BLaER1 (cell line): ENCODE measurements around the gene TEX35.

Experiments used
- H3K27ac ChIP-seq: shearing (Covaris generic); formaldehyde crosslinking; 2 replicates; pipeline ENCODE4 v1.8.1; 2022
- H3K27me3 ChIP-seq: shearing (Covaris generic); formaldehyde crosslinking; 2 replicates; pipeline ENCODE4 v1.8.1; 2022
- H3K36me3 ChIP-seq: shearing (Covaris generic); formaldehyde crosslinking; 2 replicates; pipeline ENCODE4 v1.8.1; 2022
- H3K4me1 ChIP-seq: shearing (Covaris generic); formaldehyde crosslinking; 2 replicates; pipeline ENCODE4 v1.8.1; 2022
- H3K4me2 ChIP-seq: shearing (Covaris generic); formaldehyde crosslinking; 2 replicates; pipeline ENCODE4 v1.8.1; 2022
- H3K4me3 ChIP-seq: shearing (Covaris generic); formaldehyde crosslinking; 2 replicates; pipeline ENCODE4 v1.8.1; 2022
- H3K9ac ChIP-seq: shearing (Covaris generic); formaldehyde crosslinking; 2 replicates; pipeline ENCODE4 v1.8.1; 2022
- H3K9me3 ChIP-seq: shearing (Covaris generic); formaldehyde crosslinking; 2 replicates; pipeline ENCODE4 v1.8.1; 2022
- H4K20me1 ChIP-seq: shearing (Covaris generic); formaldehyde crosslinking; 2 replicates; pipeline ENCODE4 v1.8.1; 2022
- Cebpa-rat ChIP-seq: shearing (Covaris generic); IDR thresholded peaks from 2 replicates; pipeline ENCODE4 v1.8.1; 2022

The TEX35 gene

GRCh38 chr1:178493301-178493741 is 19.6 kb upstream of the TEX35 start:
- H3K4me2 ChIP-seq, result no peak overlapping the region

GRCh38 chr1:178494569-178494971 is 18.3 kb upstream of the TEX35 start:
- Histone ChIP-seq H3K4me3 (no peak overlapping the region), H3K27ac (peak overlapping the region; percentile 40; the same call in 1 of the 2 replicates), H3K4me2 (peak overlapping the region; percentile 57; the same call in 1 of the 2 replicates)

More at GRCh38 chr1:178493301-178493741, 19.6 kb upstream of the TEX35 start:
- H3K27me3 ChIP-seq, result no peaks in the 10 kb centered on the region
- no peak for TF ChIP-seq Cebpa-rat
- peaks cover 40% of the 10 kb centered on the region for H3K4me1 ChIP-seq
- no peaks in the 10 kb centered on the region for H3K9me3 ChIP-seq
- no peaks in the 10 kb centered on the region for H4K20me1 ChIP-seq
- H3K36me3 ChIP-seq, result no peaks in the 10 kb centered on the region
- no peak overlapping the region for H3K9ac ChIP-seq
- no peak overlapping the region for H3K4me3 ChIP-seq
- no peak overlapping the region for H3K27ac ChIP-seq

DNA sequence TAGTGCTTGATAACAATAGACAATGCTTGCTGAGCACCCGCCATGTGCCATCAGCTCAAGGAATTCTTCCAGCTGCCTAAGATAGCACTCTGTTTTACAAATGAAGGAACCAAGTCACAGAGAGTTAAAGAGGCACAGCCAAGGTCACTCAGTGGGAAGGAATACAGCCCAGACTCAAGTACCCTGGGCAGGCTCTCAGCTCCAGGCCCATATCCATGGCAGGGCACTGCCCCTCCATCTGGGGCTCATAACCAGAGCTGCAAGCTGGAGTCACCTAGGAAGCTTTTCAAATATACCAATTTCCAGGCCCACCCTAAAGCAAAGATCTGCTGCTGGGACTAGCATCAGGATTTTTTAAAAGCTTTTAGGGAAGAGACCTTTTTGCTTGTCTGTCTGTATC is 17.8 kb upstream of the TEX35 start:
- H3K4me1 ChIP-seq, result peaks cover 39% of the 10 kb centered on the region
- TF ChIP-seq Cebpa-rat, result no peak
- no peak overlapping the region for H3K4me3 ChIP-seq
- H3K36me3 ChIP-seq, result no peaks in the 10 kb centered on the region
- H3K9me3 ChIP-seq, result no peaks in the 10 kb centered on the region
- peak overlapping the region; percentile 57 for H3K4me2 ChIP-seq
- no peaks in the 10 kb centered on the region for H4K20me1 ChIP-seq
- no peak overlapping the region for H3K9ac ChIP-seq
- H3K27ac ChIP-seq, result peak overlapping the region; percentile 65
- H3K27me3 ChIP-seq, result no peaks in the 10 kb centered on the region

More at GRCh38 chr1:178494569-178494971, 18.3 kb upstream of the TEX35 start:
- peaks cover 39% of the 10 kb centered on the region for H3K4me1 ChIP-seq
- H3K9me3 ChIP-seq, result no peaks in the 10 kb centered on the region
- no peak for TF ChIP-seq Cebpa-rat
- no peak overlapping the region for H3K9ac ChIP-seq
- no peaks in the 10 kb centered on the region for H4K20me1 ChIP-seq
- H3K36me3 ChIP-seq, result no peaks in the 10 kb centered on the region
- H3K27me3 ChIP-seq, result no peaks in the 10 kb centered on the region

- H3K4me1 ChIP-seq, result peaks cover 39% of the 10 kb centered on the region
- no peaks in the 10 kb centered on the region for H3K27me3 ChIP-seq
- no peaks in the 10 kb centered on the region for H3K36me3 ChIP-seq
- no peak overlapping the region for H3K4me3 ChIP-seq
- no peak overlapping the region for H3K9ac ChIP-seq
- no peak for TF ChIP-seq Cebpa-rat
- no peaks in the 10 kb centered on the region for H3K9me3 ChIP-seq
- H4K20me1 ChIP-seq, result no peaks in the 10 kb centered on the region
- peak overlapping the region; percentile 57 for H3K4me2 ChIP-seq
- H3K27ac ChIP-seq, result peak overlapping the region; percentile 65
Observed at GRCh38 chr1:178495741-178496409, 17.0 kb upstream of the TEX35 start.

DNA sequence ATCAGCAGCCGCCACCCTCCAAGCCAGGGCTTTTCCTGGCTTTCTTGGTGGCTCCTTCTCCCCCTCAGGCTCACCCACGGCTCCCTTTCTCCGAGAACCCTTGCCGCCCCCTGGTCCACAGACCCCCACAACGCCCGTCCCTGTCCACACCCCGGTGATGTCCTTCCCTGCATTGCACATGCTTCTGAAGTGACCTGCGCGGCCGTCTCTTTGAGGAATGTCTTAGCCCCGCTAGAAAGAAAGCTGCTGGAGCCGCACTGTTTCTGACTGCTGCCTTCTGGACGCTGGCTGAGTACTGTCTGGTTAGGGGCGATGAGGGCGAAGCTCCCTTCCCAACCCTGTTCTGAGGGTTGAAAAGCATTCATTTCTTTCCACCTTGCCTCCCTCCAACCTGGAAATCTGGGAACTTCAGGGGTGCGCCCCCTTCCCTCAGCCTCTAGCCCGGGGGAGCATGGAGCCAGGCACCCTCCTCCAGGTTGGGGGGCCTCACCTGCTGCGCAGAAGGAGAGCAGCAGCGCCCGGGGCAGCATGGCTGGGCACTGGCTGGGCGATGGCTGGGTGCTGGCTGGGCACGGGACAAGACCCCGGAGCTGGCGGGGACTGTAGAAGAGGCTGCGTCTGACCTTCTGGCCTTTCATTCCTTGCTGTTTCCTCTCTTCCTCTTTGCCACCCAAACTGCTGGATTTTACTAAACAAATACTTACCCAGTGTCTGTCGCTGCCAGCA is 16.3 kb upstream of the TEX35 start, which contains the start of gene CLEC20A:
Gene CLEC20A (minus strand): TSS at position 555 of the 726 bp plus-strand sequence. CDS start 25 bp downstream, at position 530.
- no peaks in the 10 kb centered on the region for H3K27me3 ChIP-seq
- no peak within 1 kb of the TSS; the same call in 1 of the 2 replicates for H3K9ac ChIP-seq
- no peaks in the 10 kb centered on the region for H3K9me3 ChIP-seq
- H4K20me1 ChIP-seq, result no peaks in the 10 kb centered on the region
- H3K36me3 ChIP-seq, result no peaks in the 10 kb centered on the region
- no peak for TF ChIP-seq Cebpa-rat
- peak within 1 kb of the TSS; percentile 57 for H3K4me2 ChIP-seq
- H3K4me1 ChIP-seq, result peaks cover 39% of the 10 kb centered on the region
- peak within 1 kb of the TSS; percentile 65 for H3K27ac ChIP-seq
- H3K4me3 ChIP-seq, result no peak within 1 kb of the TSS

DNA sequence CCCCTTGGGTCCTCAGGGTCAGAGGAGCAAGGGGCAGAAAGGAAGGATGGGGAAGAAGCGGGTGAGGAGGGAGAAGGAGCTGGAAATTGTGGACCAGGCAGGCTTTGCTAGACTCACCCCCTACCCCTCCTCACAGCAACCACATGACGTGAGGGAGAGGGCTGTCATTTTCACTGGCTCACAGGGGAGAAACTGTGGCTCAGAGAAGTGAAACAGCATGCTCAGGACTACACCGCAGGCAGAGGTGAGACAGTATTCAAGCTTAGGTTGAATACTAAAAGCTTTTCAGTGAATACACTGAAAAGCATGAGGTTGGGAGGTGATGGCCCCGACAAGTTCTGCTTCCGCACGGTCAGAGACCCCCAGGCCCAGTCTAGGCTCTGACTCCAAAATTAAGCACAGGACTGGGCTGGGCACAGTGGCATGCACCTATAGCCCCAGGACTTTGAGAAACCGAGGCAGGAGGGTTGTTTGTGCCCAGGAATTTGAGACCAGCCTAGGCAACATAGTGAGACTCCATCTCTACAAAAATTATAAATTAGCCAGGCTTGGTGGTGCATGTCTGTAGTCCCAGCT is 14.9 kb upstream of the TEX35 start:
- Histone ChIP-seq H3K4me2 (peak overlapping the region; percentile 8; the same call in 1 of the 2 replicates), H3K4me3 (no peak overlapping the region), H4K20me1 (no peaks in the 10 kb centered on the region), H3K9me3 (no peaks in the 10 kb centered on the region), H3K4me1 (peaks cover 39% of the 10 kb centered on the region), H3K27me3 (no peaks in the 10 kb centered on the region), H3K9ac (no peak overlapping the region; the same call in 1 of the 2 replicates), H3K27ac (0 out of 2 replicates have a peak overlapping the region, but pooled peaks have one; percentile 19), H3K36me3 (no peaks in the 10 kb centered on the region)
- TF ChIP-seq Cebpa-rat, result no peak

GRCh38 chr1:178498896-178499675 is 13.8 kb upstream of the TEX35 start:
- H3K27me3 ChIP-seq, result no peaks in the 10 kb centered on the region
- no peaks in the 10 kb centered on the region for H3K9me3 ChIP-seq
- H3K4me1 ChIP-seq, result peaks cover 39% of the 10 kb centered on the region
- peak overlapping the region; percentile 6 for H3K4me2 ChIP-seq
- no peak overlapping the region for H3K9ac ChIP-seq
- H3K36me3 ChIP-seq, result no peaks in the 10 kb centered on the region
- H3K27ac ChIP-seq, result peak overlapping the region; percentile 1; the same call in 1 of the 2 replicates
- no peak for TF ChIP-seq Cebpa-rat
- no peaks in the 10 kb centered on the region for H4K20me1 ChIP-seq
- no peak overlapping the region for H3K4me3 ChIP-seq

- no peaks in the 10 kb centered on the region for H4K20me1 ChIP-seq
- peaks cover 27% of the 10 kb centered on the region for H3K4me1 ChIP-seq
- no peaks in the 10 kb centered on the region for H3K9me3 ChIP-seq
- no peak for TF ChIP-seq Cebpa-rat
- H3K27me3 ChIP-seq, result no peaks in the 10 kb centered on the region
- no peak overlapping the region for H3K4me2 ChIP-seq
- no peak overlapping the region for H3K27ac ChIP-seq
- no peaks in the 10 kb centered on the region for H3K36me3 ChIP-seq
- no peak overlapping the region for H3K4me3 ChIP-seq
- no peak overlapping the region for H3K9ac ChIP-seq
Observed at GRCh38 chr1:178500091-178500770, 12.7 kb upstream of the TEX35 start.
